NOMO-1 treated with DMSO at 0.1 percent for 48 hours (cell line): ENCODE results near the gene CCDC148.
A peak's percentile ranks its signal among the peaks of the same experiment; 100 is the strongest.
"Not testable (repeated sequence)": the region's sequence is repeated elsewhere in the genome, so short reads cannot be mapped to it uniquely, and the experiment has no call there.

Experiments used
- DNase-seq: peaks from one replicate; lab custom pipeline; 2025; ENCODE audit not compliant: unreplicated experiment; lab: John Stamatoyannopoulos, UW

CCDC148 gene

DNA sequence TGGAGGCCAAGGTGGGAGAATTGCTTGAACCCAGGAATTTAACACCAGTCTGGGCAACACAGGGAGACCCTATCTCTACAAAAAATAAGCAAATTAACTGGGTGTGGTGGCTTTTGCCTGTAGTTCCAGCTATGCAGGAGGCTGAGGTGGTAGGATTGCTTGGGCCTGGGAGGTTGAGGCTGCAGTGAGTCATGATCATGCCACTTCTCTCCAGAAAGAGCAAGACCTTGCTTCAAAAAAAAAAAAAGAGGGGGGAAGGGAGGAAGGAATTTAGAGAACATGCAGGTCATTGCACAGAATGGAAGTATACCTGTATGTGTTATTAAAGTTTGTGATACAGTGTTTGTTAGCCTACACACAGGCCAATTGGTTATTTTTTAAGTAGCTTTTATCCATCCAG, 26.0 kb upstream of the CCDC148 start:
- no peak for DNase-seq

DNA sequence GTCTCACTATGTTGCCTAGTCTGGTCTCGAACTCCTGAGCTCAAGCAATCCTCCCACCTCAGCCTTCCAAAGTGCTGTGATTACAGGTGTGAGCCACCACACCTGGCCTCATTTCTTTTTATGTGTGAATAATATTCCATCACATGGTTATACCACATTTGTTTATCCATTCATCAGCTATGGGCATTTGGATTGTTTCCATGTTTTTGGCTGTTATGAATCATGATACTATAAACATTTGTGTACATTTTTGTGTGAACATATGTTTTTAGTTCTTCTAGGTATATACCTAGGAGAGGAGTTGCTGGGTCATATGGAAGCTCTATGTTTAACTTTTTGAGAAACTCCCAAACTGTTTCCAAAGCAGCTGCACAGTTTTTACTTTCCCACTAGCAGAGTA, 24.6 kb upstream of the CCDC148 start:
- no peak for DNase-seq

DNA sequence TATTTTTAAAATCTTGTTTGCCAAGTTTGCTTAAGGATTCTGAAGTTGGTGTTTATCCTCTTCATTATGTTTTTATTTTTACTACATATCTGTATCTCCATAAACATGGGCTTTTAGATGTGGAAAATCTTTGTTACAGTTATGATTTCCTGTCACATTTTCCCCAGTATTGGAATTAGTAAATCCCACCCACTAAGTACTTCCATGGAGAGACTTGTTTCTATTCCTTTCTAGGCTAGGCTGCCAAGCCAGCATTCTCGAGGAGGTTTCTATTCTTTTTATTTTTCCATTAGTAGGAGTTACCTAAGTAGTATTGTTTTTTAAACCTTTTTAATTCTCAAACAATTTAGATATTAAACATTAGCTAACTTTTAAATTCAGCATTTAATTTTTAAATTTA, 22.3 kb upstream of the CCDC148 start:
- no peak for DNase-seq

DNA sequence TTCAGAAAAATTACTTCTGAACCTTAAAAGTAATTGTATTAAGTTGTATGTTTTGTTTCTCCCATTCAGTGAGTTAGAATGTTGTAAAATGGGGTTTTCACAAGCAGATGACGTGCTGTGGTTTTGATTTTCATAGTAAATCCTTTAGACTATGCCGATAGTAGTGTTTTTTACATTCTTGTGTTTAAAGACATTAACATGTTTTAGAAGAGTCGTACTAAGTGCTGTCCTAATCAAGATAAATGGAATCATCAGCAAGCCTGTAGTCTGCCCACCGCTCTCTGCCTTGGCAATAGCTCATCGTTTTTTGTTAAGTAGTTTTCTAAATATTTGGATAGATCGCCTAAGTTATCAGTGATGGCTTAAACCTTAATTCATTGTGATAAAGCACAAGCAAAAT, 21.7 kb upstream of the CCDC148 start:
- DNase-seq: no peak

DNA sequence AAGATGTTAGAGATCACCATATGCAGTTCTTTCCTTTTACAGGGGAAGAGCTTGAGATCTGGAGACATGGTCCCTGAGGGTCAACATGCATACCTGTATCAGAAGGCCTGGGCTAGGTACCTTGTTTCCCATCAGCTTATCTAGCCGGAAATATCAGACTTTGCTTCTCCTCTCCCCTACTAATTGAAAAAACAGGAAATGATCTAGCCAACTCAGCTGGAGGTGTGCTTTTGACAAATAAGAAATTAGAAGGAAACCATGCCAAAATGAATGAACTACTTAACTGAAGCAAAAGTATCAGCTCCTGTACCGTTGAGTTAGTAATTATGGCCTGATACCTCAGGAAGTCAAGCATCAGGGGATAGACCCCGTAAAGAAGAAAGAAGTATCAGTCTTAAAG, 20.6 kb upstream of the CCDC148 start:
- DNase-seq: no peak

DNA sequence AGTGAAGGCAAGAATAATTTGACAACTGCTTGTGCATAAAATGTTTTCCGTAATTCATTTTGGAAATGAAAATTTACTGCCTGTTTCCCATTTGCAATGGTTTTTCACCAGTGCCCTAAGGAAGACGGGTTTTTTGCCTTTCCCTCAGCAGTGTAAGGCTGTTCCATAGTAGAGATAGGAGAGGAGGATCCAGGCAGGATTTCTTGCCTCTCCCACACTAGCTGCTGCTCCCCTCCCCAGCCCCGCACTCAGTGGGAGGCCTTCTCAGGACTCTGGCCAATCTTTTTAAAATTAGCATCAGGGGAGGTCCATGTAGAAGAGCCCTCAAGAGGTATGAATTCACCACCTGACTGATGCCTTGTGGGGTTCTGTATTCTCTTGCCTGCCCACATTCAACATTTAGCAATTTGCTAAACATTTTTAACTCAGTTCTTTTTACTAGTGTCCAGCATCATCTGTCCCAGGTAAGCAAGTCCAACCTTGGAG, 18.0 kb upstream of the CCDC148 start:
- DNase-seq: not testable (repeated sequence)

DNA sequence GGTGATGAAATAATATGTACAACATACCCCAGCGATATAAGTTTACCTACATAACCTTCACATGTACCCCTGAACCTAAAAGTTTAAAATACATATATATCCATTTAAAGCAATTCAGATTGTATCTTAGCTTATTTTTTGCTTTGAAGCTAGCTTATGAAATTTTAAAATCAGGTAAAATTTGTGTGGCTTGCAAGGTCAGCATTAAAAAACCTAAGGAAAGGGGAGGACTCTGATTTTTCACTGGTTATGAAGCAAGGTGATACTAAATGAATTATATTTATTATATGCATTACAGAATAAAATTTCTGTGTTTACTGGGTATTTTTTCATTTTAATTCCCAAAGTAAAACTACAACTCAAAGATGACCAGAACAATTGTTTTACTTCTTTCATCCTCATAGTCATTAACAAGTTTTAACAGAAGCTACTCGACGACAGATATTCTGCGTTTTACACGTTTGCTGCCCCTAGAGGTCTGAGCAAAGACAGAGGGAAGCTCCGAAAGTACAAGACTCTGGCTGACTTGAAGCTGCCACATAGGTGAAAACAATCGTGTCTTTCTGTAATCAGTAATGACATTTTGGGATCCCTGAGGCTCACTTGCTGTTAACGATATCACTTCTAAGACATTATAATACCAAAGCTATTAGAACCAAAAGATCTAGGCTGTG, 17.3 kb upstream of the CCDC148 start:
- no peak for DNase-seq

DNA sequence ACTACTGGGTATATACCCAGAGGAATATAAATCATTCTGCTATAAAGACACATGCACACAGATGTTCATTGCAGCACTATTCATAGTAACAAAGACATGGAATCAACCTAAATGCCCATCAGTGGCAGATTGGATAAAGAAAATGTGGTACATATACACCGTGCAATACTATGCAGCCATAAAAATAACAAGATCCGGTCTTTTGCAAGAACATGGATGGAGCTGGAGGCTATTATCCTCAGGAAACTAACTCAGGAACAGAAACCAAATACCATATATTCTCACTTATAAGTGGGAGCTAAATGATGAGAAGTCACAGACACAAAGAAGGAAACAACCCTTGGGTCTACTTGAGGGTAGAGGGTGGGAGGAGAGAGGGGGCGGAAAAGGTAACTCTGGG, 16.7 kb upstream of the CCDC148 start:
- DNase-seq: not testable (repeated sequence)

DNA sequence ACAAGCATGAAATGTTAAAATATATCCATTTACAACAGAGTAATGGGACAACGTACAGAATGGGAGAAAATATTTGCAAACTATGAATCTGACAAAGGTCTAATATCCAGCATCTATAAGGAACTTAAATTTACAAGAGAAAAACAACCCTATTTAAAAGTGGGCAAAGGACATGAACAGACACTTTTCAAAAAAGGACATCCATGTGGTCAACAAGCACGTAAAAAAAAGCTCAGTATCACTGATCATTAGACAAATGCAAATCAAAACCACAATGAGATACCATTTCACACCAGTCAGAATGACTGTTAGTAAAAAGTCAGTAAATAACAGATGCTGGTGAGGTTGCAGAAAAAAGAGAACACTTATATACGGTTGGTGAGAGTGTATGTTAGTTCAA, 16.3 kb upstream of the CCDC148 start:
- DNase-seq: not testable (repeated sequence)

DNA sequence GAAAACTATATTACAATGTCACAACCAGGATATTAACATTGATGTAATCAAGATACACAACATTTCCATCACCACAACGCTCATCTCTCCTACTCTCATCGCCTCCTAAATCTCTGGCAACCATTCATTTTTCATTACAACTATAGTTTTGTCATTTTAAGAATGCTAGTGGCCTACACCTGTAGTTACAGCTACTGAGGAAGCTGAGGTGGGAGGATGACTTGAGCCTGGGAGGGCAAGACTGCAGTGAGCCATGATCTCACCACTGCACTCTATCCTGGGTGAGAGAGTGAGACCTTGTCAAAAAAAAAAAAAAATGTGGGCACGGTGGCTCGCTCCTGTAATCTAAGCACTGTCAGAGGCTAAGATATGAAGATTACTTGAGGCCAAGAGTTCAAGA, 10.7 kb upstream of the CCDC148 start:
- DNase-seq: no peak

DNA sequence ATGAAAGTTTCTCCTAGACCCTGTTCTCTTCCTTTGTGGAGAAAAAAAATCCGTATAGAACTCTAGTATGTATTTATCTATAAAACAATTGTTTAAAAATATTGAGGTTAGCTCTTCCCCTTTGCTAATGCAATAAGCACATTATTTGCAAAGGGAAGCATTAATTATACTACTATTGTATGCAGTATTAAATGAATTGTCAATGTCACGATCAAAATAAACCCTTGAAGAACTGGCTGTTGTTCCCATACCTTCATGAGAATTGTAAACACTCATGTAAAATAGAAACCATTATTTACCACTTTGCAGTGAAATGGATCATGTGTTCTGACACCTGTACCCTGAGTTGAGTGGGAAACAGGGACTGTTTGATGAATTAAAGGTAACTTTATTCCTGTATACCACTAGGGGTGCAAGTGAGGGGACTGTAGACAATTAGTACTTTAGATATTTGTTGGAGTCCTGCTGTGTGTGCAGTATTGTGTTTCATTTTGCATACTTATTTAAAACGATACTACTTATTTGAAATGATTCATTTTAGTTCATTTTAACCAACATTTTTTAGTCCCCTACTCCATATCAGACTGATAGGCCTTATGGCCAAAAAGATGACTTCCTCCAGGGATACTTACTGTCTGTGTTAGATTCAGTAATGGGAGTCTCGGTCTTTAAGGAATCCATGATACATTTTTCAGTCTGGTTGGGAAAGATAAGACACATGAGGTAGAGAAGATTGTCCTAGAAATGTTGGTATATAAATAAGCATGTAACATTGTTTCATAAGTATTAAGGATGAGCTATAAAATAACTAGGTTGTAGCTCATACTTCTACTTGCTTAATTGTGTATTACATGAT, 8.1 kb upstream of the CCDC148 start:
- DNase-seq: no peak

DNA sequence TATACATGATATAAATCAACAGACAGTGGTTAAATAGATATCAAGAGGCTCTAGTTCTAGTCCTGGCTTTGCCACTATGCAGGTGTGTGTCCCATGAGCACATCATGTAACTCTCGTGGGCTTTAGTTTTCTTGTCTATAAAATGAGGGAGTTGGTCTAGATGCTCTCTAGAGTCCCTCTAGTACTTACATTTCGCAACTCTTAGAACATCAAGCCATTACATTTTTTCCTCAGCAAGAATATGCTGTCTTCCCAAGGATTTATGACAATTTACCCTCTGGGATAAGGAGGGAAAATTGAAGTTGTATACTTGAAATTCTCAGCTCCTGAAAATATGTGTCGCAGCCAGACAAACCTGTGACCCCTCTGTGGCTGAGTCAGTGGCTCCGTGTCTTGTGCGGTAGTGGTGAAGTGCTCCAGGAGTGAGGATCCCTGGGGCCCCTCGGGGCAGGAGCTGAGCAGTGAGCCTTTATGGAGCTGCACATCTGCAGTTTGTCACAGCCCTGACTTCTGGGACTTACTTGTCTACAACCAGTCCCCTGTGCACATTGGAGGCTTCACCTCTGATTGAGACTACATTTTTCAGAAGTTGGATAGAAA, 7.0 kb upstream of the CCDC148 start:
- DNase-seq: no peak

DNA sequence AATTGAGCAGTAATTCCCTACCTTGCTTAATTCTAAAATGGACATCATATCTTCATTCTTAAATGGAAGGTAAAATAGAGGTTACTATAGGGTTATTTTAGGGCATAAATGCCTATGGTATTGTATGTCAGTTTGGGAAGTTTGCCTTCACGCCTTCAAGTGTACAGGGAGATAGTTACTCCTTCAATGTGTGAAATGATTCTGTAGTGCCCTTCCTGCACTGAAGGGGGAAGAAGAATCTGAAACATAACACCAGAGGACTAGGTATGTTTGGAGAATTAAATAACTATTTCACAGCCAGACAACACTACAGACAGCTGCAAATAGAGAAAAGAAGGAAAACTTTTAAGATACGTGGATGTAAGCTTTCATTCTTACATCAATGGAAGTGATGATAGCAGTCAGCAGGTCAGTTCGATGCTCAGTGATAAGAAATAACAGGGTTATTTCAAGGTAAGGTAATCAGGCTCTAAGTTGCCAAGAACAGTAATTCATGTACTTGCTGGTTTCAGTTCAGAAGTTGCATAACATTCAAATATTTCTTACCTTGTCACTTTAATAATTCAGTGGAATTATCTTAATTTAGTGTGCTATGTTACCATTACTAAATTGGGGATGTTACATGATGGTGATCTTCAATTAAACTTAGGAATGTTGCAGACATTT, 4.2 kb upstream of the CCDC148 start:
- no peak for DNase-seq

DNA sequence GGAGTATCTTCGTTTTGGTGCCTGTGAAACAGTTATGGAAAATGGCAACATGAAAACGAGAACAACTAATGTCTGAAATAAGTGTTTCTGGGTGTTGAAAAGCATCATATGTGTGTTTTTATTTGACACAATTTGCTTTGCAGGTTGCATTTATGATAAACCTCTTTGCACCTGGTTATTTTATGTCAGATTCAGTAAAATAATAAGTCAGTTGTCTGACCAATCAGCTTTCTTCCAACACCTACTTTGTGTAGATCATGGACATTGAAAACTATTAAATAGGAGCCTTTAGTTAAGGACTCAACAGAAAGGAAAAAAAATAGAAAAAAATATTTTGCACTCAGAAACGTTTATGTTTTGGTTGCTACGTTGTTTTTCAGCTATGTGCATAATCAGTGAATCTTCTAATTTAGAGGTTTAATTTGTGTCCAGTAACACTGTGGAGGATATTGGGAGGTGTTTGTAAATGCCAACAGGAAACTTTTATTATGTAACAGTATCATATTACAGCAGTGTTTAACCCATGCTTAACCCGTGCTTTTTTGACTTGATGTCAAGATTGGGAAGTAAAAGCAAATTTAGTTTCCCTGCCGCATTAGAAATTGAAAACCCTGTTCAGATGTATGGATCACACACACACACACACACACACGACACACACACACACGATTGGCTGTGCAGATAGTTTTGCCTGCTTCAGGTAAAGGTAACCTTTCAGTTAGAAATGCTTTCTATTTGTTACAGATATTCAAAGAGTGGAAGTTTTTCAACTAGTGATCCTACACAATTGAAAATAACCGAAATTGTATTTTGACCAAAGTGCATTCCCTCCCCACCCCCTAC, 2.8 kb upstream of the CCDC148 start:
- DNase-seq: peak; percentile 7

DNA sequence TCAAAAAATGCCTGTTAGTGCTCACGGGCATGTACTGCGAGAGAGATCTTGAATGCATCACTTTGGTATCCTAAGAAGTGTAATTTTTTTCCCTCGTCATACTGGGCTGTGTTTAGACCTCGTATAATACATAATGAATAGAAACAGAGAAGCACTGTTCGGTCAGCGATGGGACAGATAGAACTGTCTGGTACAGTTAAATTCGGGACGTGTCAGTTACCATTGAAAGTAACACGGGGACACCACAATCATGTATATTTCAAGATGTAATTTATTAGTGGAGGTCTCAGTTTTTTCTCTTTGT, 2.0 kb upstream of the CCDC148 start:
- no peak for DNase-seq

DNA sequence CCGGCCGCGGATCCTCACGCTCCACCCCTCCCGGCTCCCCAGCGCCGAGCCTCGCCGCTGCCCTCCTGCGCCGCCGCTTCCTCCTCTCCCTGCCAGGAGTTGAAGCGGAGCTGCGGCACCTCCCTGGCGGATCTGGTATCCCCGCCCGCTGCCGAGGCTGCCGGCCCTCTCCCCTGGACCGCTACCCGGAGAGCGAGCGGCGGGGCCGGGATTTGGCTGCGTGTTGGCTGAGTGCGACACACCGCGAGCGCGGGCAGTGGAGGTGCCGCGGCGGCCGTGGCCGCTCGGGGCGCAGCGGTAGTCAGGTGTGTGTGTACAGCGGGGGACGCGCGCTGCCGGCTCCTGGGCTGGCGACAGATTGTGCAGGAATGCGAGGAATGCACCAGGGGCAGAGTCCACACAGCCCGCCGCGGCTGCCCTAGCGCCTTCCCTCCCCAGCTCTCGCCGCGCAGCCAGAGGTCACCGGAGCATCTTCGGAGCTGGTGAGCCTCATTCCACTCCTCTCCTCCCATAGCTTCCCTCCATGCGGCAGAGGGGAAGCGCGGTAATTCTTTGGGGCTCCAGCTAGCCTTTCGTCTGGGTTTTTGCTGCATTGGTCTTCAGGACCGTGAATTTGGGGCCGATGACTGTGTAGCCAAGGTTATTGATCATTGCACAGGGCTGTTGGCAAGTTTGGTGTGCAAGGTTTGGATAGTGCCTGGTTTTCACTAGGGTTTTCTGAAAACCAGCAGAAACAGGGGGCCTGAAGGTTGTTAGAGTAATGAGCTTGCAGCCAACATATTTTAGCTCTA, 1.5 kb upstream of the CCDC148 start:
- DNase-seq: peak; percentile 61

DNA sequence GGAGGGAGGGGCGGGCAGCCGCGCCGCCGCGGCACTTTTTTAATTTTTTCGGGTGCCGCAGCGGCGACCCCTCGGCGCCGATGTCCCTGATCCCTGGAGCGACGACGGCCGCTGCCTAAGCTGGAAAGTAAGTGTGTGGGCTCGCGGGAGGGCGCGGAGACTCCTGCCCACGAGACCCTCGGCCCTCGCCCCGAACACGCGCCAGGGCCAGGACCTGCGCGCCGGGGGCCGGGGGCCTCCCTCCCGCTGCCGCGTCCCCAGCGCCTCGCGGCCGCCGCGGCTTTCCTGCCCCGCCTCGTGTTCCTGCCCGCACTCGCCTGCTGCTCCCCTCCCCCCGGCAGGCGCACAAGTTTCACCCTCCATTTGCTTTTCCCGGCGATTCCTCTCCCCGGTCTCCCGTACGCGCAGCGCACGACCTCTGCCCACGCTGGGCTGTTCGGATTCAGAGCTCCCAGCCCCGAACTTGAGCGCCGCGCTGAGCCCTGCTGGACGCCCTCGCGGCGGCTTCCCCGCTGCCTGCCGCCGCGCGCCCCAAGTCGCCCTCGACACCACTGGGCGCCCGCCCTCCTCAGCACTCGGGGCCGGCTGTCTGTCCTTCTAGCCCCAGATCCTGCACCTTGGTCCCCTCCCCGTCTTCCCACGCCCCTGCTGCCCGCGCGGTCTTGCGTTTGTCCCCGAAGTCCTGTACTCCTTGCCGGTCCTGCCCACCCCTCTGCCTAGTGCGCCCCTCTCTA, 706 bp upstream of the CCDC148 start:
- peak; percentile 61 for DNase-seq

DNA sequence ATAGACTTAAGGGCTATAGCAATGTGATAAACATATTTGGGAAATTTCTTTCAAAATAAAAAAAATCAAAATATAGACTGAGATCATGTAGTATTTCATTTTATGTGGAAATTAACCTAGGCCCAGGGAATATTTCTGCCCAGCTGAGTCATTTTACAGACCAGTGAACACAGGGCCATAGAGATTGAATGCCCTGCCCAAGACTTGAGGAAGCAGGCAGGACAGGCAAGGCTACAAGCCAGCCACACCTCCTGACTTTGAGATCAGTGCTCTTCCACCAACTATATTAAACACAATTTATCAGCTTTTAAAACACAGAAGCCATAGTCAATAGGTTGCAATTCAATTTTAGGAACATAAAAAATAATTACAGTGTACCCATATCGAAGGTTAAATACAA, 12.9 kb downstream of the CCDC148 start:
- DNase-seq: no peak

DNA sequence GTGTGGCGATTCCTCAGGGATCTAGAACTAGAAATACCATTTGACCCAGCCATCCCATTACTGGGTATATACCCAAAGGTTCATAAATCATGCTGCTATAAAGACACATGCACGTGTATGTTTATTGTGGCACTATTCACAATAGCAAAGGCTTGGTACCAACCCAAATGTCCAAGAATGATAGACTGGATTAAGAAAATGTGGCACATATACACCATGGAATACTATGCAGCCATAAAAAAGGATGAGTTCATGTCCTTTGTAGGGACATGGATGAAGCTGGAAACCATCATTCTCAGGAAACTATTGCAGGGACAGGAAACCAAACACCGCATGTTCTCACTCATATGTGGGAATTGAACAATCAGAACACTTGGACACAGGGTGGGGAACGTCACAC, 17.5 kb downstream of the CCDC148 start:
- not testable (repeated sequence) for DNase-seq
